Endothelial cell (in vitro differentiated cells): ENCODE data around the gene MYRF. TPM values are rescaled to one million over a fixed set of nuclear protein-coding genes. Genes with fewer than 3 reads are reported as not detected.

Experiments
- DNase-seq: peaks from one replicate; pipeline ENCODE4 v3.0.0; 2021; ENCODE audit warnings: low spot score
- H3K27ac Mint-ChIP-seq: one replicate; pipeline ENCODE4 v1.8.0; 2021; ENCODE audit warnings: mixed read lengths, inconsistent platforms; ENCODE audit not compliant: unreplicated experiment
- H3K27me3 Mint-ChIP-seq: one replicate; pipeline ENCODE4 v1.8.0; 2021; ENCODE audit warnings: mild to moderate bottlenecking, moderate library complexity, mixed read lengths, inconsistent platforms; ENCODE audit not compliant: unreplicated experiment
- H3K36me3 Mint-ChIP-seq: one replicate; pipeline ENCODE4 v1.8.0; 2021; ENCODE audit warnings: mild to moderate bottlenecking, low read depth, mixed read lengths, inconsistent platforms; ENCODE audit not compliant: unreplicated experiment
- H3K4me1 Mint-ChIP-seq: one replicate; pipeline ENCODE4 v1.8.0; 2021; ENCODE audit warnings: mild to moderate bottlenecking, mixed read lengths, inconsistent platforms; ENCODE audit not compliant: unreplicated experiment
- H3K4me3 Mint-ChIP-seq: one replicate; pipeline ENCODE4 v1.8.0; 2021; ENCODE audit warnings: mild to moderate bottlenecking, mixed read lengths, inconsistent platforms; ENCODE audit not compliant: unreplicated experiment
- H3K9me3 Mint-ChIP-seq: one replicate; pipeline ENCODE4 v1.8.0; 2021; ENCODE audit warnings: mixed read lengths, inconsistent platforms; ENCODE audit not compliant: unreplicated experiment
- CTCF ChIP-seq: fragments of 200-600 bp; sonication (generic); IDR thresholded peaks from one replicate; pipeline ENCODE4 v1.5.0; 2021; ENCODE audit warnings: antibody characterized with exemption; ENCODE audit not compliant: unreplicated experiment
- total RNA-seq: library from RNA; stranded (reverse); fragmentation: NEBNext Ultra II Directional; extraction: Animal tissue kit (Norgen Biotek cat#: 25700); gene quantifications from one replicate; pipeline ENCODE4 v1.2.1, GENCODE V29; 2021; ENCODE audit not compliant: unreplicated experiment

Gene MYRF
- total RNA-seq, 1 donor from 2014 or later = 1.5 TPM

- no peak for DNase-seq
- Mint-ChIP-seq H3K27ac (no peak overlapping the region), H3K4me1 (no peaks in the 10 kb centered on the region), H3K36me3 (peaks cover 7% of the 10 kb centered on the region), H3K9me3 (no peaks in the 10 kb centered on the region), H3K27me3 (peaks cover 4% of the 10 kb centered on the region), H3K4me3 (no peak overlapping the region)
- no peak for TF ChIP-seq CTCF
These were observed 30.4 kb downstream of the MYRF start for GRCh38 chr11:61782841-61783240.

- H3K4me1 Mint-ChIP-seq = no peaks in the 10 kb centered on the region
- no peak overlapping the region for H3K27ac Mint-ChIP-seq
- no peak overlapping the region for H3K4me3 Mint-ChIP-seq
- TF ChIP-seq CTCF = no peak
- H3K9me3 Mint-ChIP-seq = no peaks in the 10 kb centered on the region
- H3K27me3 Mint-ChIP-seq = peaks cover 1% of the 10 kb centered on the region
- peaks cover 14% of the 10 kb centered on the region for H3K36me3 Mint-ChIP-seq
- DNase-seq = no peak
These were observed 31.5 kb downstream of the MYRF start for GRCh38 chr11:61783717-61784505.

GRCh38 chr11:61784506-61784805 is 32.0 kb downstream of the MYRF start:
- H3K4me1 Mint-ChIP-seq = no peaks in the 10 kb centered on the region
- peaks cover 1% of the 10 kb centered on the region for H3K27me3 Mint-ChIP-seq
- H3K27ac Mint-ChIP-seq = no peak overlapping the region
- peaks cover 14% of the 10 kb centered on the region for H3K36me3 Mint-ChIP-seq
- no peak for DNase-seq
- no peak for TF ChIP-seq CTCF
- H3K4me3 Mint-ChIP-seq = no peak overlapping the region
- H3K9me3 Mint-ChIP-seq = no peaks in the 10 kb centered on the region

GRCh38 chr11:61785837-61786402 is 33.5 kb downstream of the MYRF start:
- TF ChIP-seq CTCF = no peak
- peaks cover 14% of the 10 kb centered on the region for H3K36me3 Mint-ChIP-seq
- DNase-seq = no peak
- no peaks in the 10 kb centered on the region for H3K9me3 Mint-ChIP-seq
- peaks cover 4% of the 10 kb centered on the region for H3K27me3 Mint-ChIP-seq
- H3K4me1 Mint-ChIP-seq = no peaks in the 10 kb centered on the region
- H3K27ac Mint-ChIP-seq = no peak overlapping the region
- H3K4me3 Mint-ChIP-seq = no peak overlapping the region

GRCh38 chr11:61787928-61788491 is 35.6 kb downstream of the MYRF start:
- no peaks in the 10 kb centered on the region for H3K9me3 Mint-ChIP-seq
- no peak overlapping the region for H3K27ac Mint-ChIP-seq
- DNase-seq = peak; percentile 53
- peaks cover 21% of the 10 kb centered on the region for H3K36me3 Mint-ChIP-seq
- H3K27me3 Mint-ChIP-seq = peaks cover 15% of the 10 kb centered on the region
- H3K4me3 Mint-ChIP-seq = no peak overlapping the region
- peak; percentile 20 for TF ChIP-seq CTCF
- peaks cover 9% of the 10 kb centered on the region for H3K4me1 Mint-ChIP-seq
